Esophagus squamous epithelium (tissue), 5 donors: ENCODE measurements around the gene RNF213. TPM values are rescaled to one million over a fixed set of nuclear protein-coding genes. Genes with fewer than 3 reads are reported as not detected.
A peak's percentile ranks its signal among the peaks of the same experiment; 100 is the strongest.

Source experiments
- DNase-seq: peaks from one replicate; lab custom pipeline; 2025; lab: John Stamatoyannopoulos, UW
- H3K27ac ChIP-seq, 4 donors: fragments of 200-600 bp; sonication (generic); one replicate each; pipeline ENCODE4 v1.5.1; 2016 to 2019; ENCODE audit warnings: mild to moderate bottlenecking in 1 of 4
- H3K27me3 ChIP-seq, 4 donors: fragments of 200-600 bp; sonication (generic); 1 replicate in 3 of 4; 2 replicates in 1 of 4; pipeline versions ENCODE4 v1.5.1 to v1.6.0; 2017 to 2021; ENCODE audit warnings: antibody characterized with exemption in 1 of 4
- H3K36me3 ChIP-seq, 3 donors: fragments of 200-600 bp; sonication (generic); one replicate each; pipeline ENCODE4 v1.5.1; 2016 to 2019
- H3K4me1 ChIP-seq, 3 donors: fragments of 200-600 bp; sonication (generic); one replicate each; pipeline ENCODE4 v1.5.1; 2017 to 2019
- H3K4me3 ChIP-seq, 4 donors: fragments of 200-600 bp; sonication (generic); 1 replicate in 3 of 4; 2 replicates in 1 of 4; pipeline ENCODE4 v1.5.1; 2016 to 2019; ENCODE audit warnings: mild to moderate bottlenecking in 2 of 4, moderate library complexity in 1 of 4
- H3K9me3 ChIP-seq, 3 donors: fragments of 200-600 bp; sonication (generic); one replicate each; pipeline ENCODE4 v1.5.1; 2016 to 2019
- POLR2A ChIP-seq, 4 donors: fragments of 450-650 bp; IDR thresholded peaks; one replicate each; pipeline ENCODE4 v1.6.1; 2017; ENCODE audit warnings: antibody characterized with exemption in 4 of 4, mild to moderate bottlenecking in 4 of 4, moderate library complexity in 3 of 4
- WGBS, 2 donors: methylation state at CpG; one replicate each; pipeline ENCODE4 v1.1.5; 2018; 5-methylcytosine and 5-hydroxymethylcytosine counted together
- intact Hi-C: fragments of 100-400 bp; cut with DNase I; formaldehyde crosslinking; loops from one replicate; pipeline ENCODE4 v1.15.0; 2022
- total RNA-seq, 4 donors: library from RNA; depleted of rRNA; stranded (reverse); fragments of >200 nt; gene quantifications; one replicate each; pipeline ENCODE4 v1.1.0, GENCODE V29; 2016
- TF ChIP-seq, protein P1 (sequence below), 6 experiments: fragments of 450-650 bp in 4 of 6; fragments of 200-600 bp in 2 of 6; sonication (generic) in 2 of 6; IDR thresholded peaks; one replicate each; pipeline ENCODE4 v1.5.1; 2016 to 2019; ENCODE audit warnings: antibody characterized with exemption in 6 of 6, mild to moderate bottlenecking in 4 of 6, moderate library complexity in 4 of 6
- donor health status: DM: yes; HTN: yes; CAD: no.

RNF213 gene
- total RNA-seq, 4 donors from 2014 or later, result 56.1 to 67.9 (median 60.9) TPM

DNA sequence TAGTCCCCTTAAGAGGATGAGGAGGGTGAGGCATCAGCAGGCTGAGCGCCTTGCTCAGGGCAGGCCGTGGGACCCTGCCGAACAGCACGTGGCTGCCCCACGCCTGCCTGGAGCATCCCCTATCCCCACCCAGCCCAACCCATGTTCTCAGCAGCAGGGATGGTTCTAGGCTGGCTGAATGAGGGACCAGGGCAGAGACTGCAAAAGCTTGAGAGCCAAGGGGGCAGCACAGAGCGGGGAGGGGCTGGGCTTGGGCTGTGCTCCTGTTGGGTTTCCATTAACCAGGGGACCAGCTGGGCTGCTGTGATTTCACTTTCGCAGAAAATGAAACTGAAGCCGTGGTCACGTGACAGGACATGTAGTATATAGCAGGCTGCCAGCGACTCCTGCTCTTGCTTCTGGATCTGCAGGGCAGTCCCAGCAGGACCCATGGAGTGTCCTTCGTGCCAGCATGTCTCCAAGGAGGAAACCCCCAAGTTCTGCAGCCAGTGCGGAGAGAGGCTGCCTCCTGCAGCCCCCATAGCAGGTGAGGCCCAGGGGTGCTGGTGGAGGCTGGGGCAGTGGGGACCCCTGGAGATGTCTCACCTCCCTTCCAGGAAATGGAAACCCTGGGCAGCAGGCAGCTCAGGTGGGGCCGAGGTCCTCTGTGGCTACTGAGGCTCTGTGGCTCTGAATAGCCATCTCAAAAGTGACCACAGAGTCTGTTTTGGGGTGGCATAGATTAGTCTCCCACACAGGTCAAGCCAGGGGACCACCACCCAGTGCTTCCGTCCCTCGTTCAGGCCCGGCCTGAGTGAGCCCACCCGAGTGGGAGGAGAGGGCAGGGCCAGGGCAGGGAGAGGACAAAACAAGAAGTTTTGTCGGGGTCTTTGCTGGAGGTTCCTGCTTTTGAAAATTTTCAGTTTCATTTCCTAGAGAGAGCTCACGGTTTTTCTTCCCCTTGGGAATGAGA, 2.9 kb downstream of the RNF213 start:
- intact Hi-C loops, result no loop called here
- Histone ChIP-seq H3K36me3 (peaks cover 5 to 47% (median 7%) of the 10 kb centered on the region in 3 donors), H3K4me1 (peaks cover 30 to 73% (median 37%) of the 10 kb centered on the region in 3 donors), H3K27me3 (no peaks in the 10 kb centered on the region), H3K9me3 (no peaks in the 10 kb centered on the region), H3K4me3 (peak overlapping the region; percentile 5 to 88 (median 41)), H3K27ac (peak overlapping the region; percentile 97 to 100 (median 100))
- DNase-seq, result peak; percentile 81
- TF ChIP-seq, protein P1, sequence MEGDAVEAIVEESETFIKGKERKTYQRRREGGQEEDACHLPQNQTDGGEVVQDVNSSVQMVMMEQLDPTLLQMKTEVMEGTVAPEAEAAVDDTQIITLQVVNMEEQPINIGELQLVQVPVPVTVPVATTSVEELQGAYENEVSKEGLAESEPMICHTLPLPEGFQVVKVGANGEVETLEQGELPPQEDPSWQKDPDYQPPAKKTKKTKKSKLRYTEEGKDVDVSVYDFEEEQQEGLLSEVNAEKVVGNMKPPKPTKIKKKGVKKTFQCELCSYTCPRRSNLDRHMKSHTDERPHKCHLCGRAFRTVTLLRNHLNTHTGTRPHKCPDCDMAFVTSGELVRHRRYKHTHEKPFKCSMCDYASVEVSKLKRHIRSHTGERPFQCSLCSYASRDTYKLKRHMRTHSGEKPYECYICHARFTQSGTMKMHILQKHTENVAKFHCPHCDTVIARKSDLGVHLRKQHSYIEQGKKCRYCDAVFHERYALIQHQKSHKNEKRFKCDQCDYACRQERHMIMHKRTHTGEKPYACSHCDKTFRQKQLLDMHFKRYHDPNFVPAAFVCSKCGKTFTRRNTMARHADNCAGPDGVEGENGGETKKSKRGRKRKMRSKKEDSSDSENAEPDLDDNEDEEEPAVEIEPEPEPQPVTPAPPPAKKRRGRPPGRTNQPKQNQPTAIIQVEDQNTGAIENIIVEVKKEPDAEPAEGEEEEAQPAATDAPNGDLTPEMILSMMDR (IDR thresholded peaks at IDR 0.05), result peak in 1 of 6 experiments; percentile 27
- TF ChIP-seq POLR2A (IDR thresholded peaks at IDR 0.05), result peak in 1 of 4 donors; percentile 32
- 2 to 10% methylated on average over 8 of the region's 19 CpGs for WGBS, 2 donors

DNA sequence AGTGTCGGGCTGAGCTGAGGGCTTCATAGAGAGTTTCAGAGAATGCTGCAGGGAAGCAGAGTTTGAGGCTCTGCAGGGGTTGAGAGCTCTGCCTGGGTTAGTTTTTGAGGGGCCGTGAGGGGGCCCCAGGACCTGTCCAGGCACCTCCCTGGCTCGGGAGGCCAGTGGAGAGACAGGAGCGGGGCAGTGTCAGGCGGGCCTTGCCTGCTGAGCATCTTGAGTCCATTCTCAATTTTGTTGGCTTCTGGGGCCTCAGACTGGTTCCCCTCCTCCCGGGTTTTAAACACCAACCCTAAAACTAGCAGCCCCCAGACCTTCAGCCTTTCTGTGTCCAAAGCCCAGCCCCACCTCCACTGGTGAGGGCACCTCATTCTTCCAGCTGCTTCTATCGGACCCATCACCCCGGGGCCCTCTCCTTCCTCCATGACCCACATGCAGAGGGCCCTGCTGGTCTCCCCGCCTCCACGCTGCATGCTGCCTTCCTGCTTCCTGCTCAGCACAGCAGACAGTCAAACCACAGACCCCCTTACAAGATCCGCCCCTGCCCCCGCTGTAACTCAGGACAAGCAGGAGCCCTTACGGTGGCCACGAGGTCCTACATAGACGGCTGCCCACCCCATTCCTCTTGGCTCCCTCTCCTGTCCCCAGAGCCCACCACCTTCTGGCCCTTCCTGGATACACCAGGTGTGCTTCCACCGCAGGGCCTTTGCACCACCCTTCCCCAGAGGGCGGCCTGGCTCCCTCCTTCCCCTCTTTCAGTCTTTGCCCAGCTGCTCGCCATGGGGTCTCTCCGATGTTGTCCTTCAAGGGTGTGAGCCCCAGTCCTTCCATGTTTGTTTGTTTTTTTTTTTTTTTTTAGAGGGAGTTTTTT, 3.8 kb downstream of the RNF213 start:
- Histone ChIP-seq H3K27me3 (no peaks in the 10 kb centered on the region), H3K9me3 (no peaks in the 10 kb centered on the region), H3K4me1 (peaks cover 30 to 64% (median 37%) of the 10 kb centered on the region in 3 donors), H3K4me3 (peak overlapping the region; percentile 5 to 88 (median 41)), H3K36me3 (peaks cover 5 to 57% (median 7%) of the 10 kb centered on the region in 3 donors), H3K27ac (peak overlapping the region; percentile 97 to 100 (median 100))
- no peak for TF ChIP-seq POLR2A (IDR thresholded peaks at IDR 0.05)
- TF ChIP-seq, protein P1 (IDR thresholded peaks at IDR 0.05), result no peak
- WGBS, 2 donors, result 62 to 68% methylated on average over 10 to 16 of the region's 19 CpGs
- intact Hi-C loops, result no loop called here
- no peak for DNase-seq

DNA sequence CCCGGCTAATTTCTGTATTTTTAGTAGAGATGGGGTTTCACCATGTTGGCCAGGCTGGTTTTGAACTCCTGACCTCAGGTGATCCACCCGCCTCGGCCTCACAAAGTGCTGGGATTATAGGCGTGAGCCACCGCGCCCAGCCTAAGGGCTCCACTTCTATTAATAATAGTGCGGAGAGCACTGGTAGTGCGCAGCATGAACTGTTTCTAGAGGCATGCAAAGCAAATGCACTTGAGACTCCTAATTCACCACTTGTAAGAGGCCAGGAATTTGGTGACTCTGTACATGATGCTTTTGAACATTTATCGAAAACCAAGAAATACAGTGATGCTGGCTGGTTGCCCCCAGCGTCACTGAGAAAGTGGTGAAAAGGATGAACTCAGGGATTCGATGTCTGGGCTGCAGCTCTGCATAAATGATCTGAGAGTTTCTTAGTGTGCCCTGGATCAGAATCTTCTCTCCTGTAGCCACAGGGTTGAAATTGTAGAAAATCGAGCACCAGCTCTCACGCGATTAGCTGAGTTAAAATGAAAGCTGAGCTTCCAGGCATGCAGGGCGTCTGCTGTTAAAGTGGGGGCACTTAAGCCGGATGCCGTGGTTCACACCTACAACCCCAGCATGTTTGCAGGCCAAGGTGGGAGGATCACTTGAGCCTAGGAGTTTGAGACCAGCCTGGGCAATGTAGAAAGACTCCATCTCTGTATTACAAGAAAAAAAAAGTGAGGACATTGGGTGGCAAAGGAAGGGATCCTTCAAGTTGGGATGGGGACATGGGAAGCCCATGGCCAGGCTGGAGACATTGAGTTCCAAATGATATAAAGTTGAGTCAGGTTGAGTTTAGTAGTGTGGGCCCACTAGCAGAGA, 4.8 kb downstream of the RNF213 start:
- intact Hi-C loops, result no loop called here
- DNase-seq, result no peak
- no peaks in the 10 kb centered on the region for H3K9me3 ChIP-seq
- H3K27me3 ChIP-seq, result no peaks in the 10 kb centered on the region
- H3K27ac ChIP-seq, result peak overlapping the region in 2 of 4 donors; percentile 100
- peaks cover 25 to 57% (median 33%) of the 10 kb centered on the region in 3 donors for H3K4me1 ChIP-seq
- TF ChIP-seq, protein P1 (IDR thresholded peaks at IDR 0.05), result no peak
- TF ChIP-seq POLR2A (IDR thresholded peaks at IDR 0.05), result no peak
- WGBS, 2 donors, result 71 to 82% methylated on average over 14 to 16 of the region's 17 CpGs
- H3K4me3 ChIP-seq, result peak overlapping the region in 1 of 4 donors; percentile 88
- peaks cover 5 to 65% (median 7%) of the 10 kb centered on the region in 3 donors for H3K36me3 ChIP-seq

DNA sequence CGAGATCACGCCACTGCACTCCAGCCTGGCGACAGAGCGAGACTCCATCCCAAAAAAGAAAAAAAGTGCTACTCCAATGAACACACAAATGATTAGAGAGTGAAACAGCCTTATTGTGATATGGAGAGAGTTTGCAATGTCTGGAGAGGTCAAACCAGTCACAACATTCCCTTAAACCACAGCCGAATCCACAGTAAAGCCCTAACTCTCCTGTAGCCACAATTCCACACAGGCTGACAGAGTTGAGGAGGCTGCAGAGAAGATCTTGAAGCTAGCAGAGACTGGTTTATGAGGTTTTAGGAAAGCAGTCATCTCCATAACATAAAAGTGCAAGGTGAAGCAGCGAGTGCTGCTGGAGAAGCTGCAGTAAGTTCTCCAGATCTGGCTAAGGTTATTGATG, 6.7 kb downstream of the RNF213 start:
- peaks cover 5 to 65% (median 7%) of the 10 kb centered on the region in 3 donors for H3K36me3 ChIP-seq
- 87 to 97% methylated on average over 6 of the region's 6 CpGs for WGBS, 2 donors
- intact Hi-C loops, result no loop called here
- H3K4me1 ChIP-seq, result peaks cover 16 to 50% (median 25%) of the 10 kb centered on the region in 3 donors
- no peak overlapping the region for H3K27ac ChIP-seq
- H3K9me3 ChIP-seq, result no peaks in the 10 kb centered on the region
- H3K4me3 ChIP-seq, result no peak overlapping the region
- TF ChIP-seq, protein P1 (IDR thresholded peaks at IDR 0.05), result no peak
- no peak for TF ChIP-seq POLR2A (IDR thresholded peaks at IDR 0.05)
- DNase-seq, result no peak
- no peaks in the 10 kb centered on the region for H3K27me3 ChIP-seq
